MM.1S (cell line): ENCODE data around the gene PRKG1.

Experiments used
- DNase-seq: peaks from one replicate; pipeline ENCODE4 v3.0.0-alpha.2; 2015
- H2AFZ ChIP-seq: fragments of 300-600 bp; sonication (generic); 2 replicates; pipeline ENCODE4 v1.6.0; 2016; ENCODE audit warnings: antibody characterized with exemption, low read length
- H3F3A ChIP-seq: fragments of 300-600 bp; sonication (generic); 2 replicates; pipeline ENCODE4 v1.6.1; 2016; ENCODE audit warnings: mild to moderate bottlenecking, antibody characterized with exemption, low read length, moderate library complexity, mixed read lengths; ENCODE audit not compliant: insufficient read depth
- H3K27ac ChIP-seq: fragments of 300-600 bp; sonication (generic); 2 replicates; pipeline ENCODE4 v1.5.1; 2016; ENCODE audit warnings: mild to moderate bottlenecking, low read length
- H3K27me3 ChIP-seq: fragments of 300-600 bp; sonication (generic); replicated peaks from 2 replicates; pipeline ENCODE4 v1.6.0; 2016; ENCODE audit warnings: low read length; ENCODE audit not compliant: insufficient read depth
- H3K36me3 ChIP-seq: fragments of 300-600 bp; sonication (generic); replicated peaks from 2 replicates; pipeline ENCODE4 v1.6.1; 2016; ENCODE audit warnings: mild to moderate bottlenecking, low read length, mixed read lengths; ENCODE audit not compliant: insufficient read depth
- H3K4me1 ChIP-seq: fragments of 300-600 bp; sonication (generic); 2 replicates; pipeline ENCODE4 v1.6.1; 2016; ENCODE audit warnings: low read length, mixed read lengths
- H3K4me2 ChIP-seq: fragments of 300-600 bp; sonication (generic); 2 replicates; pipeline ENCODE4 v1.6.0; 2016; ENCODE audit warnings: low read depth, low read length
- H3K4me3 ChIP-seq: fragments of 300-600 bp; sonication (generic); 2 replicates; pipeline ENCODE4 v1.5.1; 2016; ENCODE audit warnings: low read length, mixed read lengths
- H3K79me2 ChIP-seq: fragments of 300-600 bp; sonication (generic); 2 replicates; pipeline ENCODE4 v1.6.1; 2016; ENCODE audit warnings: mixed run types, low read length, mixed read lengths
- H3K9ac ChIP-seq: fragments of 300-600 bp; sonication (generic); 2 replicates; pipeline ENCODE4 v1.6.1; 2016; ENCODE audit warnings: low read length, mixed read lengths
- H3K9me2 ChIP-seq: fragments of 300-600 bp; sonication (generic); replicated peaks from 2 replicates; pipeline ENCODE4 v1.6.1; 2016; ENCODE audit warnings: mild to moderate bottlenecking, low read length, mixed read lengths; ENCODE audit not compliant: insufficient read depth
- H3K9me3 ChIP-seq: fragments of 300-600 bp; sonication (generic); replicated peaks from 2 replicates; pipeline ENCODE4 v1.6.1; 2016; ENCODE audit warnings: mild to moderate bottlenecking, low read length, mixed read lengths; ENCODE audit not compliant: insufficient read depth
- H4K20me1 ChIP-seq: fragments of 300-600 bp; sonication (generic); 2 replicates; pipeline ENCODE4 v1.6.1; 2016; ENCODE audit warnings: mild to moderate bottlenecking, low read length, moderate library complexity, mixed read lengths; ENCODE audit not compliant: insufficient read depth
- CTCF ChIP-seq: fragments of 300-600 bp; sonication (generic); IDR thresholded peaks from 2 replicates; pipeline ENCODE4 v1.5.1; 2016; ENCODE audit warnings: antibody characterized with exemption, low read length, mixed read lengths
- EZH2 ChIP-seq: fragments of 300-600 bp; sonication (generic); optimal IDR thresholded peaks from 2 replicates; pipeline ENCODE3; 2017; ENCODE audit warnings: low read depth, mild to moderate bottlenecking, antibody characterized with exemption, low read length, mixed read lengths
- EZH2phosphoT487 ChIP-seq: fragments of 300-600 bp; sonication (generic); IDR thresholded peaks from 2 replicates; pipeline ENCODE4 v1.6.1; 2018; ENCODE audit warnings: antibody characterized with exemption, low read length

The PRKG1 gene

GRCh38 chr10:51400392-51401096 lies 326.3 kb downstream of the PRKG1 start:
- H3K4me2 ChIP-seq = no peak overlapping the region
- H3K27ac ChIP-seq = no peak overlapping the region
- DNase-seq = no peak

GRCh38 chr10:51403521-51403920 lies 329.2 kb downstream of the PRKG1 start:
- Histone ChIP-seq H3K9me3 (no peaks in the 10 kb centered on the region), H3K4me2 (no peak overlapping the region), H3K4me3 (no peak overlapping the region), H3K9ac (no peak overlapping the region), H3K27ac (no peak overlapping the region), H3F3A (no peaks in the 10 kb centered on the region), H3K36me3 (no peaks in the 10 kb centered on the region), H3K9me2 (no peaks in the 10 kb centered on the region), H4K20me1 (no peaks in the 10 kb centered on the region), H2AFZ (no peak overlapping the region), H3K79me2 (no peaks in the 10 kb centered on the region), H3K4me1 (no peaks in the 10 kb centered on the region), H3K27me3 (no peaks in the 10 kb centered on the region)
- TF ChIP-seq EZH2 = no peak
- DNase-seq = no peak

More at GRCh38 chr10:51400392-51401096, 326.3 kb downstream of the PRKG1 start:
- no peak overlapping the region for H3K9ac ChIP-seq
- no peaks in the 10 kb centered on the region for H3K27me3 ChIP-seq
- H2AFZ ChIP-seq = no peak overlapping the region
- H3K4me1 ChIP-seq = no peaks in the 10 kb centered on the region
- H3K79me2 ChIP-seq = no peaks in the 10 kb centered on the region
- no peaks in the 10 kb centered on the region for H3K9me2 ChIP-seq
- TF ChIP-seq CTCF = no peak
- no peak for TF ChIP-seq EZH2
- TF ChIP-seq EZH2phosphoT487 = no peak
- H3K36me3 ChIP-seq = no peaks in the 10 kb centered on the region
- no peaks in the 10 kb centered on the region for H3F3A ChIP-seq
- H3K4me3 ChIP-seq = no peak overlapping the region
- no peaks in the 10 kb centered on the region for H4K20me1 ChIP-seq
- no peaks in the 10 kb centered on the region for H3K9me3 ChIP-seq

GRCh38 chr10:51405580-51406351 lies 331.5 kb downstream of the PRKG1 start:
- H3K27me3 ChIP-seq = no peaks in the 10 kb centered on the region
- no peak overlapping the region for H3K4me2 ChIP-seq
- DNase-seq = no peak

More at GRCh38 chr10:51405580-51406351, 331.5 kb downstream of the PRKG1 start:
- H3F3A ChIP-seq = no peaks in the 10 kb centered on the region
- no peaks in the 10 kb centered on the region for H3K4me1 ChIP-seq
- H4K20me1 ChIP-seq = no peaks in the 10 kb centered on the region
- H3K9me2 ChIP-seq = no peaks in the 10 kb centered on the region
- H3K9me3 ChIP-seq = no peaks in the 10 kb centered on the region
- no peaks in the 10 kb centered on the region for H3K79me2 ChIP-seq
- H3K4me3 ChIP-seq = no peak overlapping the region
- no peak overlapping the region for H2AFZ ChIP-seq
- no peak for TF ChIP-seq CTCF
- no peak for TF ChIP-seq EZH2phosphoT487
- TF ChIP-seq EZH2 = no peak
- H3K9ac ChIP-seq = no peak overlapping the region
- no peak overlapping the region for H3K27ac ChIP-seq
- no peaks in the 10 kb centered on the region for H3K36me3 ChIP-seq
